Measurements from ENCODE around the gene SLC44A2.

SLC44A2 gene

GRCh38 chr19:10602330-10603083 is 22.8 kb upstream of the SLC44A2 start:
- Histone ChIP-seq H2AFZ (ENCODE audit: low read depth) (peak overlapping the region; percentile 95), H3K4me2 (peak overlapping the region; percentile 92), H3K27me3 (ENCODE audit: insufficient read depth, low read depth) (peaks cover 14% of the 10 kb centered on the region; the same call in 1 of the 2 replicates), H3K27ac (no peak overlapping the region), H3K9ac (peak overlapping the region; percentile 20; the same call in 1 of the 2 replicates), H4K20me1 (ENCODE audit: insufficient read depth) (no peaks in the 10 kb centered on the region), H3K4me1 (ENCODE audit: low read depth, poor library complexity, severe bottlenecking) (no peaks in the 10 kb centered on the region), H3K36me3 (ENCODE audit: insufficient read depth) (no peaks in the 10 kb centered on the region), H3K79me2 (ENCODE audit: insufficient read depth, low read depth) (no peaks in the 10 kb centered on the region), H3K4me3 (IDR thresholded peaks at IDR 0.05; ENCODE audit: insufficient read depth, low read depth, low read length) (no peak overlapping the region)
- TF ChIP-seq CTCF (conservative IDR thresholded peaks at IDR 0.05; ENCODE audit: low read depth, low read length) = no peak

- peaks cover 14% of the 10 kb centered on the region; the same call in 1 of the 2 replicates for H3K27me3 ChIP-seq (ENCODE audit: insufficient read depth, low read depth)
- H2AFZ ChIP-seq (ENCODE audit: low read depth) = peak overlapping the region; percentile 95
- no peaks in the 10 kb centered on the region for H3K4me1 ChIP-seq (ENCODE audit: low read depth, poor library complexity, severe bottlenecking)
- peak overlapping the region; percentile 20; the same call in 1 of the 2 replicates for H3K9ac ChIP-seq
- TF ChIP-seq CTCF (conservative IDR thresholded peaks at IDR 0.05; ENCODE audit: low read depth, low read length) = no peak
- H3K4me3 ChIP-seq (IDR thresholded peaks at IDR 0.05; ENCODE audit: insufficient read depth, low read depth, low read length) = no peak overlapping the region
- no peak overlapping the region for H3K27ac ChIP-seq
- H4K20me1 ChIP-seq (ENCODE audit: insufficient read depth) = no peaks in the 10 kb centered on the region
- H3K79me2 ChIP-seq (ENCODE audit: insufficient read depth, low read depth) = no peaks in the 10 kb centered on the region
- H3K4me2 ChIP-seq = peak overlapping the region; percentile 92
- no peaks in the 10 kb centered on the region for H3K36me3 ChIP-seq (ENCODE audit: insufficient read depth)
These were observed 22.1 kb upstream of the SLC44A2 start for GRCh38 chr19:10603084-10603872.

GRCh38 chr19:10603873-10604459 is 21.4 kb upstream of the SLC44A2 start:
- no peaks in the 10 kb centered on the region for H4K20me1 ChIP-seq (ENCODE audit: insufficient read depth)

More at GRCh38 chr19:10603873-10604459, 21.4 kb upstream of the SLC44A2 start:
- Histone ChIP-seq H3K79me2 (ENCODE audit: insufficient read depth, low read depth) (no peaks in the 10 kb centered on the region), H3K4me3 (IDR thresholded peaks at IDR 0.05; ENCODE audit: insufficient read depth, low read depth, low read length) (no peak overlapping the region), H3K4me2 (no peak overlapping the region), H3K27me3 (ENCODE audit: insufficient read depth, low read depth) (peaks cover 14% of the 10 kb centered on the region; the same call in 1 of the 2 replicates), H3K9ac (no peak overlapping the region), H3K27ac (no peak overlapping the region), H3K4me1 (ENCODE audit: low read depth, poor library complexity, severe bottlenecking) (no peaks in the 10 kb centered on the region), H2AFZ (ENCODE audit: low read depth) (no peak overlapping the region), H3K36me3 (ENCODE audit: insufficient read depth) (no peaks in the 10 kb centered on the region)
- no peak for TF ChIP-seq CTCF (conservative IDR thresholded peaks at IDR 0.05; ENCODE audit: low read depth, low read length)

Data from KMS-11 (cell line).